Cardiac fibroblast (primary cell): Measurements from ENCODE around the gene SLC9B2.
"Not testable (repeated sequence)": the region's sequence is repeated elsewhere in the genome, so short reads cannot be mapped to it uniquely, and the experiment has no call there.

ENCODE experiments used
- DNase-seq, 2 donors: peaks; one replicate each; pipeline versions ENCODE4 v3.0.0 to v3.0.0-alpha.2; 2010; ENCODE audit warnings: low read depth in 2 of 2
- H3K4me3 ChIP-seq, 2 donors: replicated peaks in 1 of 2; 1 replicate in 1 of 2; 2 replicates in 1 of 2; pipeline ENCODE4 v1.5.1; 2011; ENCODE audit warnings: low read depth in 2 of 2, low read length in 2 of 2, mild to moderate bottlenecking in 2 of 2, moderate library complexity in 1 of 2
- TF ChIP-seq, protein P1 (sequence below): IDR thresholded peaks from one replicate; pipeline ENCODE4 v1.5.1; 2011; ENCODE audit warnings: low read depth, mild to moderate bottlenecking, low read length, inconsistent platforms

The SLC9B2 gene

DNA sequence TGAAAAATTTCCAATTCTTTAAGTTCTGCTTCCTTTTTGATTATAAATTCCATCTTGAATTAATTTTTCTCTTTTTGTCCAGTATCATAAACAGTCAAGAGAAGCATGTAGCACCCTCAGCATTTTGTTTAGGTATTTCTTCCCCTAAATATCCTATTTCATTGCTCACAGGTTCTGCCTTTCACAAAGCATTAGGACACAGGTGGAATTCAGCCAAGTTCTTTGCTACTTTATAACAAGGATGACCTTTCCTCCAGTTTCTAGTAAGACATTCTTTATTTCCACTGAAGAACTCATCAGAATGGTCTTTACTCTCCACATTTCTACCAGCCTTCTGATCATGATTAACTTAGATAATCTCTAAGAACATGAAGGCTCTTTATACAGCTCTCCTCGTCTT is 64.5 kb downstream of the SLC9B2 start:
- peak; percentile 73 to 83 for DNase-seq
- TF ChIP-seq, protein P1, sequence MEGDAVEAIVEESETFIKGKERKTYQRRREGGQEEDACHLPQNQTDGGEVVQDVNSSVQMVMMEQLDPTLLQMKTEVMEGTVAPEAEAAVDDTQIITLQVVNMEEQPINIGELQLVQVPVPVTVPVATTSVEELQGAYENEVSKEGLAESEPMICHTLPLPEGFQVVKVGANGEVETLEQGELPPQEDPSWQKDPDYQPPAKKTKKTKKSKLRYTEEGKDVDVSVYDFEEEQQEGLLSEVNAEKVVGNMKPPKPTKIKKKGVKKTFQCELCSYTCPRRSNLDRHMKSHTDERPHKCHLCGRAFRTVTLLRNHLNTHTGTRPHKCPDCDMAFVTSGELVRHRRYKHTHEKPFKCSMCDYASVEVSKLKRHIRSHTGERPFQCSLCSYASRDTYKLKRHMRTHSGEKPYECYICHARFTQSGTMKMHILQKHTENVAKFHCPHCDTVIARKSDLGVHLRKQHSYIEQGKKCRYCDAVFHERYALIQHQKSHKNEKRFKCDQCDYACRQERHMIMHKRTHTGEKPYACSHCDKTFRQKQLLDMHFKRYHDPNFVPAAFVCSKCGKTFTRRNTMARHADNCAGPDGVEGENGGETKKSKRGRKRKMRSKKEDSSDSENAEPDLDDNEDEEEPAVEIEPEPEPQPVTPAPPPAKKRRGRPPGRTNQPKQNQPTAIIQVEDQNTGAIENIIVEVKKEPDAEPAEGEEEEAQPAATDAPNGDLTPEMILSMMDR = no peak
- H3K4me3 ChIP-seq = no peak overlapping the region

DNA sequence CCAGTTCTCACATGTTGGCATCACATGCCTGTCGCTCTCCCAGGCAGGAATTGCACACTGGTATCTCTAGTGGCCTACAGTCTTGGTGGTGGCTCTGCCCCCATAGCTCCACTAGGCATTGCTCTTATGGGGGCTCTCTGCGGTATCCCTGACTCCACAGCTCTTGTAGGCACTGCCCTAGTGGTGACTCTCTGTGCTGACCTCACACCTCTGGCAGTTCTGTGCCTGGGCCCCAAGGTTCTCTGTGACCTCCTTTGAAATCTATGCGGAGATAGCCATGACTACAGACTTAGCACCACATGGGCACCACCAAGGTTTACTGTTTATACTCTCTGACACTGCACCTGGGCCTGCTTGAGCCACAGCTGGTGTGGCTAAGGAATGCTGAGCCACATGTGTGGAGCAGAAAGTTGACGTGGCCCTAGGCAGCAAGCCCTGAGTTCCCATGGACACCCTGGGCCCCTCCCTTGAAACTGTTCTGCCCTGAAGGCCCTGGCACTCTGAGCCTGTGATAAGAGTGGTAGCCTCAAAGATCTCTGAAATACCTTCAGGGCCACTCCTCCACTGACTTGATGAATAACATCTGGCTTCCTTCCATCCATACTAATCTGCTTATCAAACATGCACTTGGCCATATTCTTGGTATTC is 65.1 kb downstream of the SLC9B2 start:
- TF ChIP-seq, protein P1 = no peak
- DNase-seq = peak; percentile 45 to 54
- H3K4me3 ChIP-seq = no peak overlapping the region

DNA sequence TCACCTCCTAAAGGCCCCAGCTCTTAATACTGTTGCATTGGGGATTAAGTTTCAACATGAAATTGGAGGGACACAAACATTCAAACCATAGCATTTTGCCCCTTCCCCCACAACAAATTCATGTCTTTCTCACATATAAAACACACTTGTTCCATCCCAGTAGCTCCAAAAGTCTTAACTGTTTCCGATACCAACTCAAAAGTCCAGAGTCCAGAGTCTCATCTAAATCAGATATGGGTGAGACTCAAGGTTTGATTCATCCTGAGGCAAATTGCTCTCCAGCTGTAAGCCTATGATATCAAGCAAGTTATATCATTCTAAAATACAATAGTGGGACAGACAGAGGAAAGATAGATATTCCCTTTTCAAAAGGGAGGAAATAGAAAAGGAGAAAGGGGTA is 65.8 kb downstream of the SLC9B2 start:
- no peak for DNase-seq
- TF ChIP-seq, protein P1 = no peak
- no peak overlapping the region for H3K4me3 ChIP-seq

DNA sequence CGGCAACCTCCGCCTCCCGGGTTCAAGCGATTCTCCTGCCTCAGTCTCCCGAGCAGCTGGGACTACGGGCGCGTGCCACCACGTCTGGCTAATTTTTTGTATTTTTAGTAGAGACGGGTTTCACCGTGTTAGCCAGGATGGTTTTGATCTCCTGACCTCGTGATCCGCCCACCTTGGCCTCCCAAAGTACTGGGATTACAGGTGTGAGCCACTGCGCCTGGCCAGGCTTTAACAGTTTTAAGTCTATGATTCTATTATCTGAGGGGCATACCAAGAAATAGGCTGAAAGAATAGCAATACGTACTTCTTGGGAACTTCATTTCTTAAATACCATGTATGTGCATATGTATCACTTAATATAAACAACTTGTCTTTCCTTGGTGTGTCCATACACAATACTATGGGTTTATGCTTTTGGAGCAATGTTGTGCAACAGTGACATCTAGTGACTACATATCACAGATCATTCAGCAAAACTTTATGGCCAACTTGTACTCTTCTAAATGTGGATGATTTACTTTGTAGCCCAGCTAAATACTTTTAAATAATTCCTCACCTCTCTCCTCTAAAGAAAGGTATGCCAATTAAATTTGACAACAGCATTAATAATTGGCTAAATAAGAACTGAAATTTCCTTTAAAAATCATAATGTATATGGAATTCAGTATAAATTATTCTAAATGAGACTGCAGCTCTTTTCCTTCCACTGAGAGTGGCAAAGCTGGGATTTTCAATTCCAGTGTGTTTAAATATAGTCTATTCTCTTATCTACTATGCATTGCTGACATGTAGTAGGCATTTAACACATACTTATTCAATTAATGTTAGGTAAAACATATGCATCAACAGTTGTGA is 67.5 kb downstream of the SLC9B2 start:
- DNase-seq = peak; percentile 83 to 86
- no peak overlapping the region for H3K4me3 ChIP-seq
- TF ChIP-seq, protein P1 = peak; percentile 59

DNA sequence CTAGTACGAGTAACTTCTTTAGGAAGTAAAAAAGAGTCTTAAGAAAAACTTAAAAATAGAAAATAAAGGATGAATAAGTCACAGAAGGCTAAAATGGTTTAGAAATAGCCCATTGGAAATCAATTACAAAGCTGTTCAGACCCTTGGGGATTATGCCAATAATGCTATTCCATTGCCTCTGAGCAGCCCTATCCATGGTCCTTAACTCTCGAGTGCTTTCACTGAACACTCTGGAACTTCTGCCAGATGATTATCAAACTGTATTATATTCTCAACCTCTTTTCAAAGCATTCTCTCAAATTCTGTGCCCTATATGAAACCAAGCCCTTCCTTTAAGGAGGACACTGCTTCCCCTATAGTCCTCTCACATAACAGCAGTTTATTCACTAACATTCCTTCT is 74.0 kb downstream of the SLC9B2 start:
- H3K4me3 ChIP-seq = no peak overlapping the region
- TF ChIP-seq, protein P1 = no peak
- DNase-seq = peak; percentile 32 to 37

DNA sequence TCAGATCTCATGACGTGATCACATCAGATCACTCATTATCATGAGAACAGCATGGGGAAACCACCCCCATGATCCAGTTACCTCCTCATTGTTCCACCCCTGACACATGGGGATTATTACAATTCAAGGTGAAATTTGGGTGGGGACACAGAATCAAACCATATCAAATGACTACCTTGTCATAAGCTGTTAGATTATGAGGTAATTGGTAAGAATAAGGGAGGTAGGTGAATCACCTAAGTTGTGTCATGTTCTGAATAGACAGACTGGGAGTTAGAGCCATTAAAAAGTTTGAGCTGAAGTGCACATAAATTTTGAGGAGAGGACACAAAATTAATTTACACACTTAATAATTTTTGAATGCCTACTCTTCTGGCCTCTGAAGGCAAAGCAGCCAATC is 81.8 kb downstream of the SLC9B2 start:
- no peak overlapping the region for H3K4me3 ChIP-seq
- DNase-seq = no peak
- TF ChIP-seq, protein P1 = no peak

DNA sequence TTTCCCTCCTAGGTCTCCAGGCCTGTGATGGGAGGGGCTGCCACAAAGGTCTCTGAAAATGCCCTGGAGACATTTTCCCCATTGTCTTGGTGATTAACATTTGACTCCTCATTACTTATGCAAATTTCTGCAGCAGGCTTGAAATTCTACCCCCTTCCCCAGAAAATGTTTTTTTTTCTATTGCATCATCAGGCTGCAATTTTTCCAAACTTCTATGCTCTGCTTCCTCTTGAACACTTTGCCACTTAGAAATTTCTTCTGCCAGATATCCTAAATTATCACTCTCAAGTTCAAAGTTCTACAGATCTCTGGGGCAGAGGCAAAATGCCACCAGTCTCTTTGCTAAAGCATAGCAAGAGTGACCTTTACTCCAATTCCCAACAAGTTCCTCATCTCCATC is 82.6 kb downstream of the SLC9B2 start:
- H3K4me3 ChIP-seq, DNase-seq: not testable (repeated sequence)
